Vagina (tissue), 2 donors: ENCODE data around the gene HRG. TPM values are rescaled to one million over a fixed set of nuclear protein-coding genes. Genes with fewer than 3 reads are reported as not detected.

Experiments used
- DNase-seq, 2 donors: peaks; one replicate each; pipeline ENCODE4 v3.0.0-alpha.2; 2017; ENCODE audit errors: extremely low spot score in 2 of 2
- H3K27ac ChIP-seq: fragments of 200-600 bp; sonication (generic); one replicate; pipeline ENCODE4 v1.5.1; 2019
- H3K27me3 ChIP-seq: fragments of 200-600 bp; sonication (generic); one replicate; pipeline ENCODE4 v1.5.1; 2019
- H3K36me3 ChIP-seq, 2 donors: fragments of 200-600 bp; sonication (generic); one replicate each; pipeline ENCODE4 v1.5.1; 2017 to 2019
- H3K4me1 ChIP-seq: fragments of 200-600 bp; sonication (generic); one replicate; pipeline ENCODE4 v1.5.1; 2019
- H3K4me3 ChIP-seq, 2 donors: fragments of 200-600 bp; sonication (generic); 1 replicate in 1 of 2; 2 replicates in 1 of 2; pipeline ENCODE4 v1.5.1; 2016 to 2019
- H3K9me3 ChIP-seq: fragments of 200-600 bp; sonication (generic); one replicate; pipeline ENCODE4 v1.5.1; 2019
- POLR2A ChIP-seq, 2 donors: fragments of 450-650 bp; IDR thresholded peaks; one replicate each; pipeline ENCODE4 v1.6.1; 2017; ENCODE audit warnings: antibody characterized with exemption in 2 of 2, mild to moderate bottlenecking in 2 of 2, moderate library complexity in 2 of 2
- POLR2AphosphoS5 ChIP-seq, 2 donors: sonication (generic); formaldehyde crosslinking; IDR thresholded peaks; one replicate each; pipeline ENCODE4 v1.9.0; 2017; ENCODE audit warnings: antibody characterized with exemption in 2 of 2, mild to moderate bottlenecking in 2 of 2, low read depth in 1 of 2; ENCODE audit not compliant: insufficient read depth in 1 of 2
- intact Hi-C: fragments of 100-400 bp; cut with DNase I; formaldehyde crosslinking; loops from one replicate; pipeline ENCODE4 v1.15.1; 2023
- total RNA-seq: library from RNA; depleted of rRNA; stranded (reverse); fragments of >200 nt; gene quantifications from one replicate; pipeline ENCODE4 v1.2.3, GENCODE V29; 2016
- TF ChIP-seq, protein P1 (sequence below), 3 experiments: fragments of 450-650 bp in 2 of 3; fragments of 200-600 bp in 1 of 3; sonication (generic) in 1 of 3; IDR thresholded peaks; one replicate each; pipeline ENCODE4 v1.5.1; 2017 to 2019; ENCODE audit warnings: antibody characterized with exemption in 3 of 3, mild to moderate bottlenecking in 2 of 3, moderate library complexity in 2 of 3

HRG gene
- total RNA-seq, 1 donor from 2014 or later: 0.25 TPM

- Histone ChIP-seq H3K27me3 (no peaks in the 10 kb centered on the region), H3K9me3 (no peaks in the 10 kb centered on the region), H3K4me3 (no peak within 1 kb of the TSS), H3K4me1 (peaks cover 14% of the 10 kb centered on the region), H3K36me3 (no peaks in the 10 kb centered on the region), H3K27ac (no peak within 1 kb of the TSS)
- TF ChIP-seq, protein P1, sequence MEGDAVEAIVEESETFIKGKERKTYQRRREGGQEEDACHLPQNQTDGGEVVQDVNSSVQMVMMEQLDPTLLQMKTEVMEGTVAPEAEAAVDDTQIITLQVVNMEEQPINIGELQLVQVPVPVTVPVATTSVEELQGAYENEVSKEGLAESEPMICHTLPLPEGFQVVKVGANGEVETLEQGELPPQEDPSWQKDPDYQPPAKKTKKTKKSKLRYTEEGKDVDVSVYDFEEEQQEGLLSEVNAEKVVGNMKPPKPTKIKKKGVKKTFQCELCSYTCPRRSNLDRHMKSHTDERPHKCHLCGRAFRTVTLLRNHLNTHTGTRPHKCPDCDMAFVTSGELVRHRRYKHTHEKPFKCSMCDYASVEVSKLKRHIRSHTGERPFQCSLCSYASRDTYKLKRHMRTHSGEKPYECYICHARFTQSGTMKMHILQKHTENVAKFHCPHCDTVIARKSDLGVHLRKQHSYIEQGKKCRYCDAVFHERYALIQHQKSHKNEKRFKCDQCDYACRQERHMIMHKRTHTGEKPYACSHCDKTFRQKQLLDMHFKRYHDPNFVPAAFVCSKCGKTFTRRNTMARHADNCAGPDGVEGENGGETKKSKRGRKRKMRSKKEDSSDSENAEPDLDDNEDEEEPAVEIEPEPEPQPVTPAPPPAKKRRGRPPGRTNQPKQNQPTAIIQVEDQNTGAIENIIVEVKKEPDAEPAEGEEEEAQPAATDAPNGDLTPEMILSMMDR (IDR thresholded peaks at IDR 0.05): no peak
- no peak for TF ChIP-seq POLR2A (IDR thresholded peaks at IDR 0.05)
- no peak for TF ChIP-seq POLR2AphosphoS5 (IDR thresholded peaks at IDR 0.05; ENCODE audit: insufficient read depth in 1 of 2, low read depth in 1 of 2)
- no peak for DNase-seq
- intact Hi-C loops: no loop called here
These were observed 25.9 kb upstream of the HRG start, which contains the start of gene FETUB for GRCh38 chr3:186639778-186640472. FETUB (plus strand) TSS chr3:186640399; CDS start chr3:186640461, 62 bp downstream.

DNA sequence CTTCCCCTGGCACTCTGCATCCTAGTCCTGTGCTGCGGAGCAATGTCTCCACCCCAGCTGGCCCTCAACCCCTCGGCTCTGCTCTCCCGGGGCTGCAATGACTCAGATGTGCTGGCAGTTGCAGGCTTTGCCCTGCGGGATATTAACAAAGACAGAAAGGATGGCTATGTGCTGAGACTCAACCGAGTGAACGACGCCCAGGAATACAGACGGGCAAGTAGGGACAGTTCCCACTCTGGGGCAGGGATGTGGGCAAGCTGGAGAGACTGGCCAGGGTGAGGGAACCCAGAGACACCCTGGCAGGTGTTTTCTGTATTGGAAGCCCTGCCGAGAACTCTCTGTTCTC, 25.4 kb upstream of the HRG start:
- intact Hi-C loops: no loop called here
- H3K27ac ChIP-seq: no peak overlapping the region
- TF ChIP-seq POLR2AphosphoS5 (IDR thresholded peaks at IDR 0.05; ENCODE audit: insufficient read depth in 1 of 2, low read depth in 1 of 2): peak in 1 of 2 donors; percentile 70
- TF ChIP-seq POLR2A (IDR thresholded peaks at IDR 0.05): no peak
- TF ChIP-seq, protein P1 (IDR thresholded peaks at IDR 0.05): no peak
- no peaks in the 10 kb centered on the region for H3K27me3 ChIP-seq
- H3K4me1 ChIP-seq: peaks cover 14% of the 10 kb centered on the region
- no peak for DNase-seq
- H3K9me3 ChIP-seq: no peaks in the 10 kb centered on the region
- H3K36me3 ChIP-seq: no peaks in the 10 kb centered on the region
- no peak overlapping the region for H3K4me3 ChIP-seq

GRCh38 chr3:186640929-186641328, 24.9 kb upstream of the HRG start:
- TF ChIP-seq, protein P1 (IDR thresholded peaks at IDR 0.05): no peak
- no peak for TF ChIP-seq POLR2AphosphoS5 (IDR thresholded peaks at IDR 0.05; ENCODE audit: insufficient read depth in 1 of 2, low read depth in 1 of 2)
- no peak for TF ChIP-seq POLR2A (IDR thresholded peaks at IDR 0.05)
- H3K4me1 ChIP-seq: peaks cover 14% of the 10 kb centered on the region
- H3K9me3 ChIP-seq: no peaks in the 10 kb centered on the region
- no peak for DNase-seq
- no peaks in the 10 kb centered on the region for H3K27me3 ChIP-seq
- intact Hi-C loops: no loop called here
- no peak overlapping the region for H3K4me3 ChIP-seq
- no peak overlapping the region for H3K27ac ChIP-seq
- no peaks in the 10 kb centered on the region for H3K36me3 ChIP-seq

DNA sequence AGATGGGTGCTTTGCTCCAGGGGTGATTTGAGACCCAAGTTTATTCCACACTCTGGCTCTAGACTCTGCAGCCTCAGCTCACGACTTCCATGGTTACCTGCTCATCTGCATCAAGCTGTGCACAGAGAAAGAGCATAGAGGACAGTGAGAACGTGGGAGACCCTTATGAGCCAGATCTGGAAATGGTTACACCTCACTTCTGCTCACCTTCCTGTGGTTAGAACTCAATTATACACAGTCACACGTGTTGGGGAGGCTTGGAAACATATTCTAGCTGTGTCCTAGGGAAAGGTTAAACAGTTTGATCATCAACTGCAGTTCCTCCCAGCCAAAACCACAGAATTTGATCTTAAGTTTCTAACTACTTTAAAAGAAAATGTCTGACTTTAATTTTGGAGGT, 23.8 kb upstream of the HRG start:
- Histone ChIP-seq H3K4me1 (peaks cover 14% of the 10 kb centered on the region), H3K27ac (no peak overlapping the region), H3K4me3 (no peak overlapping the region), H3K9me3 (no peaks in the 10 kb centered on the region), H3K27me3 (no peaks in the 10 kb centered on the region), H3K36me3 (no peaks in the 10 kb centered on the region)
- TF ChIP-seq POLR2AphosphoS5 (IDR thresholded peaks at IDR 0.05; ENCODE audit: insufficient read depth in 1 of 2, low read depth in 1 of 2): no peak
- TF ChIP-seq POLR2A (IDR thresholded peaks at IDR 0.05): no peak
- TF ChIP-seq, protein P1 (IDR thresholded peaks at IDR 0.05): no peak
- intact Hi-C loops: no loop called here
- no peak for DNase-seq

DNA sequence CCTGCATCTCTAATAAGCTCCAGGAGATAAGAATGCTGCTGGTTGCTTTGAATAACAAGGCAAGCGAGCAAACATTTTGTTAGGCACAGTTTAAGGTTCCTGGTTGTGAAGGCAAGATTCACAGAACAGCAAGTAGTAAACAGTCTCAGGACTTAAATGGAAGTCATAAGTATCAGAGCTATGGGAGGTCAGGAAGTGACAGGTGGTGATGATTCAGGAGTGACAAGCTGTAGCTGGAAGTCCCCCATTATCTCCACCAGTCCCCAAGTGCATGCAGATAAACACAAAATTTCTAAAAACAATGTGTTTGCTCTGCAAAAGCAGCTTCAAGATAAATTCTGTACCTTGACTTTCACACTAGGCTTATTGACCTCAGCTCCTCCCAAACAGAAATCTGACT, 22.3 kb upstream of the HRG start:
- TF ChIP-seq POLR2A (IDR thresholded peaks at IDR 0.05): no peak
- TF ChIP-seq POLR2AphosphoS5 (IDR thresholded peaks at IDR 0.05; ENCODE audit: insufficient read depth in 1 of 2, low read depth in 1 of 2): no peak
- TF ChIP-seq, protein P1 (IDR thresholded peaks at IDR 0.05): no peak
- peaks cover 14% of the 10 kb centered on the region for H3K4me1 ChIP-seq
- no peak overlapping the region for H3K4me3 ChIP-seq
- intact Hi-C loops: no loop called here
- H3K27ac ChIP-seq: no peak overlapping the region
- no peak for DNase-seq
- no peaks in the 10 kb centered on the region for H3K27me3 ChIP-seq
- no peaks in the 10 kb centered on the region for H3K9me3 ChIP-seq
- H3K36me3 ChIP-seq: no peaks in the 10 kb centered on the region
